Stimulated activated CD8-positive, alpha-beta memory T cell treated with anti-CD3 and anti-CD28 coated beads, Interleukin-12 subunit alpha, Interleukin-12 subunit beta, amount 100 ng/mL, for 24 hours (primary cell): ENCODE results near the gene HSD3B7.
"Not testable (repeated sequence)": the region's sequence is repeated elsewhere in the genome, so short reads cannot be mapped to it uniquely, and the experiment has no call there.

ENCODE experiments used
- DNase-seq: peaks from one replicate; pipeline ENCODE4 v3.0.0-alpha.2; 2020; ENCODE audit errors: extremely low read depth

HSD3B7 gene

DNA sequence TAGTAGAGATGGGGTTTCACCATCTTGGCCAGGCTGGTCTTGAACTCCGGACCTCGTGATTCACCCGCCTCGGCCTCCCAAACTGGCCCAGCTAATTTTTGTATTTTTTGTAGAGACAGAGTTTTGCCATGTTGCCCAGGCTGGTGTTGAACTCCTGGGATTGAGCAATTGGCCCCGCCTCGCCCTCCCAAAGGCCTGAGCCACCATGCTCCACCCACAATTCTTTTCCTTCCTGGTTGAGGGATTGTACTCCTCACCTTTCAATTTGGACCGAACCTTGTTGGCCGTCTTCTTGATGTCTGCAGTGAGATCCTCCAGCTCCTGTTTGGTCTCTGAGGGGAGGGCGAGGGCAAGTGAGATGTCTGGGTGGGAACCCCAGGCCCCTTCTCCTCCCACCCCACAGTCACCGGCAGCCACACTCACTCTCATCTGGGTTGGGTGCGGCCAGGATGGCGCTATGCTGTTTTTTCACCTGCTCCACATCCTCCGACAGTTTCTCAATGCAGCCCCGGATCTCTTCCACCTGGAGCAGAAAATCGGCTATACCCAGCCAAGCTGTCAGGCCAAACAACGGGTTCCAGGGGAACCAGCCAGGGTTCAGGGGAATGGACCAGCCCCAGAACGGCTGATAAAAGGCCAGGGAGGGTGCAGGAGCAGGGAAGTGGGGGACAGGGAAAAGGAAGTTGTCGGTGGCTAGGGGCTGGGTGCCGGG is 15.8 kb downstream of the HSD3B7 start:
- no peak for DNase-seq

- DNase-seq: no peak
Measured at GRCh38 chr16:31001507-31002249, 16.7 kb downstream of the HSD3B7 start.

GRCh38 chr16:31002250-31002700 is 17.3 kb downstream of the HSD3B7 start:
- DNase-seq: no peak

GRCh38 chr16:31002862-31003341 is 17.9 kb downstream of the HSD3B7 start:
- no peak for DNase-seq

- DNase-seq: no peak
Measured at GRCh38 chr16:31003744-31004143, 18.7 kb downstream of the HSD3B7 start.

DNA sequence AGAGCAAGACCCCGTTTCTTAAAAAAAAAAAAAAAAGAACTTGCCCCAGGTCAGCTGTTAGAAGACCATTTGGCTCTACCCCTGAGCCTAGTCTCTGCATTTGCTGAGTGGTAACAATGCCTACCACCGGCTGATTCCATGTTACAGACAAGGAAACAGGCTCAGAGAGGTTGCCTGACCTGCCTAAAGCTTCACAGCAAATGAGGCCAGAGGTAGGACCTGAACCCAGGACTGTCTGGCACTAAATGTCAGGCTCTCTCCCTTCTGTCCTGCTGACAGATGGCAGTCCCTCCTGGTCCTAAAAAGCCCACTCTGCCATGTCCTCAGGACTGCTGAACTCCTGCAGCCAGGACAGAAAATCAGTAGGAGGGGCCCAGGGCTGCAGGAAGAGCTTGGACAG is 19.7 kb downstream of the HSD3B7 start:
- no peak for DNase-seq

GRCh38 chr16:31005350-31006085 is 20.5 kb downstream of the HSD3B7 start:
- no peak for DNase-seq

DNA sequence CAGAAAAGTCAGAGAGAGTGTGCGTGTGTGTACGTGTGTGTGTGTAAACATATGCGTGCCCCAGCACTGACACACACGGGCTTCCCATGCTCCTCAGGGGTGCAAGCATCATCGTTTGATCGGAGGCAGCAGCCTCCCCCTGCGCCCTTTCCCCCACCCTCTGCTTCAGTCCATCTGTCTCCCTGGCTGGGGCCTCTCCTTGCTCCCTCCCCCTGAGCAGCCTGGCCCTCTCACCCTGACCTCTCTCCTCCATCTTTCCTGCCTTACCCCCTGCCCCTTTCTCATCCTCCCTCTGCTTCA is 21.0 kb downstream of the HSD3B7 start:
- DNase-seq: no peak

- no peak for DNase-seq
Measured at GRCh38 chr16:31006589-31006988, 21.6 kb downstream of the HSD3B7 start.

DNA sequence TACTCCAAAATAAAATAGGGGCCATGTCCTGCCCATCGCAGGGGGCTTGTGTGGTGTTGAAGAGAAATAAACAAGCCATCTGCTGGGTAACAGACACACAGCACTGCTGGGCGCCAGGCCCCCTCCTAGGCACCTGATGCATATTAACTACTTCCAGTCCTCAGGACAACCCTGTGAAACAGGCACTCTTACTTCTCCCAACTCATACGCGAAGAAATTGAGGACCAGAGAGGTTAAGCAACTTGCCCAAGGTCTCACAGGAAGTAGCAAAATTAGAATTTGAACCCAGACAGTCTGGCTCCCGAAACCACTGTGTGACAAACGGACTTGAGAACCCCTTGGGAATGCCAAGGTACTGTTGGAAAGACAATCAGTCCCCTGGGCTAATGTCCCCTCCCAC is 22.7 kb downstream of the HSD3B7 start:
- no peak for DNase-seq

DNA sequence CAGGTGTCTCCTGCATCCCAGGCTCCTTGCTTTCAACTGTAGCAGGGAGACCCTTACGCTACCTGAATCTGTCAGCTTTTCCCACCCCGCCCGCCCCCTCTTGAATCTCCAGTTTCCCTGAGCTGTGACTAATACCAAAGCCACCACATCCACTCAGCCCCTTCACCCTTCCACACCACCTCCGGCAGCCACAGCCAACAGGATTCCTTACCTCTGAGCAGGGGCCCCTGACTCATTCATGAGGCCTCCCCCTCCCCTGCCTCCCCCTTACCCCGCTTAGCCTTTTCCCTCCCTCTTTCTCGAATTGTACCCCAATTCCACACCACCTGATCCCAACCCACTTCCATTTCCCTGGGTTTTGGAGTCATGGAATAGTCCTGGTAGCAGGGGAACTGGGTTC is 23.1 kb downstream of the HSD3B7 start:
- DNase-seq: no peak

- DNase-seq: no peak
Measured at GRCh38 chr16:31008551-31008950, 23.5 kb downstream of the HSD3B7 start.

DNA sequence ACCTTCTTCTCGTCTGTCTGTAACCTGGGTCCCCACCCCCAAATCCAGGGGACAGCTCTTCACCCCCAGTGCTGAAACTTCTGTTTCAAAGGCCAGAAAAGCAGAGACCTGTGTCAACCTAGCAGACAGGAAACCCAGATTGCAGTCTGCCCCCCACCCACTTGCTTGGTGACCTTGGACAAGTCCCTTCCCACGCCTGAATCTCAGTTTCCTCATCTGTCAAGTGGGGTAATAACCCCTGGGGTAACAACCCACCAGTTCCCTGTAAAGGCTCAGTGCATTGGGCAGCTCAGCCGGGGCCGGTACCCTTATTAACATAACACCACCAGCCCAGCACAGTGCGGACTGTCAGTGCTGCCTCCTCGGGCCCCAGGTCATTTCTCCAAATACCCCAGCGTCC is 24.1 kb downstream of the HSD3B7 start:
- DNase-seq: no peak

- DNase-seq: no peak
Measured at GRCh38 chr16:31009894-31010584, 25.0 kb downstream of the HSD3B7 start.

DNA sequence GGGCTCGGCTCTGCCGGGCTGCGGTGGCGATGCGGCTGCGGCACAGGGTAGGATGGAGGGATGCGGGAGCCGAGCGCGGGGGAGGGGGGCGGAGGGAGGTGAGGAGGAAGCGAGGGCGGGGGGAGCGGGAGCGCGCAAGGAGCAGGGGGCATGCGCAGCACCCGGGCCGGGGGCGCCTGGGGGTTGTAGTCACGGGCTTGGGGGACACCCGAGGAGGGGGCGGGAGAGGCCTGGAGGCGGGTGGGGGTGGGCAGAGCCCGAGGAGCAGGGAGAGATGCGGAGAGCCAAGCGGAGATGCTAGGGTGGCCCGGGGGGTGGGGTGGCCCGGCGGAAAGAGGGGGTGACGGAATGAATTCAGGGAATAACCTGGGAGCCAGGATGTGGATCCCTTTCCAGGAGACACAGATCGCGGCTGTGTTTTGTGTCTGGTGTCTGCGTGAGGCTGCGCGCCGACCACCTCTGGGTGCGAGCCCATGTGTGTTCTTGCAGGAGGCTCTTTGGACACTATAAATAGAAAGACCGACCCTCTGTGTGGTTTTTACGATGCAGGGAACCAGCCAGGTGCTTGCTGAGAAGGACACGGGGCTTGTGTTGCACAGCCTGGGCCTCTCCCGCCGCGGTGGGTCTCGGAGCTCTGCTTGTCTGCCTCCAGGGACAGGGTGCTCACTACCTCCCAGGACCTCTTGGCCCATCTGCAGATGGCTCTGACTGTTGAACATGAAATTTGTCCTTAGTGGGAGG is 25.7 kb downstream of the HSD3B7 start, which contains the start of gene STX1B:
Gene STX1B (minus strand): TSS at position 54 of the 741 bp plus-strand sequence. CDS start 242 bp downstream, outside the sequence.
- DNase-seq: no peak

DNA sequence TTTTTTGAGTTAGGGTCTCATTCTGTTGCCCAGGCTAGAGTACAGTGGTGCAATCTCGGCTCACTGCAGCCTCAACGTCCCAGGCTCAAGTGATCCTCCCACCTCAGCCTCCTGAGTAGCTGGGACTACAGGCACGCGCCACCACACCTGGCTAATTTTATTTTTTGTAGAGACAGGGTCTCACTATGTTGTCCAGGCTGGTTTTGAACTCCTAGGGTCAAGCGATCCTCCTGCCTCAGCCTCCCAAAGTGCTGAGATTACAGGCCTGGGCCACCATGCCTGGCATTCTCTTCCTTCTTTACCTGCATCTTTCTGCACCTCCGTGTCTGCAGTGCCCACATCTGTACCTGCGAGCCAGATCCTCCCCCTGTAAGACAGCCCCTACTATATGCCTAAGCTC is 26.8 kb downstream of the HSD3B7 start:
- not testable (repeated sequence) for DNase-seq

DNA sequence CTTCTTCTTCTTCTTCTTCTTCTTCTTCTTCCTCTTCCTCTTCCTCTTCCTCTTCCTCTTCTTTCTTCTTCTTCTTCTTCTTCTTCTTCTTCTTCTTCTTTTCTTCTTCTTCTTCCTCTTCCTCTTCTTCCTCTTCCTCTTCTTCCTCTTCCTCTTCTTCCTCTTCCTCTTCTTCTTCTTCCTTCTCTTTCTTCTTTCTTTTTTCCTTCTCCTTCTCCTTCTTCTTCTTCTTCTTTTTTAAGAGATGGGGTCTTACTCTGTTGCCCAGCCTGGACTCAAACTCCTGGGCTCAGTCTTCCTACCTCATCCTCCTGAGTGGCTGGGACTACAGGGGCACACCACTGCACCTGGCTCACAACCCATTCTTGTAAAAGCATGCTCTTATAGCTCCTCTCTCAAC is 28.3 kb downstream of the HSD3B7 start:
- DNase-seq: not testable (repeated sequence)

- no peak for DNase-seq
Measured at GRCh38 chr16:31016018-31016417, 31.0 kb downstream of the HSD3B7 start.

GRCh38 chr16:31017756-31018155 is 32.7 kb downstream of the HSD3B7 start:
- DNase-seq: not testable (repeated sequence)

DNA sequence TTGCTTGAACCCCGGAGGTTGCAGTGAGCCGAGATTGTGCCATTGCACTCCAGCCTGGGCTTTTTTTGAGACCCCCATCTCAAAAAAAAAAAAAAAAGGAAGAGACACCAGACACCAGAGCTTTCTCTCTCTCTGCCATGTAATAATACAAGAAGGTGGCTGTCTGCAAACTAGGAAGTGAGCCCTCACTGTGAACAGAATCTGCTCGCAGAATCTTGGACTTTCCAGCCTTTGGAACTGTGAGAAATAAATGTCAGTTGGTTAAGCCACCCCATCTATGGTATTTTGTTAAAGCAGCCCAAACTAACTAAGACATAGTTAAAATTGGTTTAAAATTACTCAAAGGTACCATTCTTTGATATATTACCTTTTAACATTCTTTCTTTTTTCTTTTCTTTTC is 35.5 kb downstream of the HSD3B7 start:
- no peak for DNase-seq

DNA sequence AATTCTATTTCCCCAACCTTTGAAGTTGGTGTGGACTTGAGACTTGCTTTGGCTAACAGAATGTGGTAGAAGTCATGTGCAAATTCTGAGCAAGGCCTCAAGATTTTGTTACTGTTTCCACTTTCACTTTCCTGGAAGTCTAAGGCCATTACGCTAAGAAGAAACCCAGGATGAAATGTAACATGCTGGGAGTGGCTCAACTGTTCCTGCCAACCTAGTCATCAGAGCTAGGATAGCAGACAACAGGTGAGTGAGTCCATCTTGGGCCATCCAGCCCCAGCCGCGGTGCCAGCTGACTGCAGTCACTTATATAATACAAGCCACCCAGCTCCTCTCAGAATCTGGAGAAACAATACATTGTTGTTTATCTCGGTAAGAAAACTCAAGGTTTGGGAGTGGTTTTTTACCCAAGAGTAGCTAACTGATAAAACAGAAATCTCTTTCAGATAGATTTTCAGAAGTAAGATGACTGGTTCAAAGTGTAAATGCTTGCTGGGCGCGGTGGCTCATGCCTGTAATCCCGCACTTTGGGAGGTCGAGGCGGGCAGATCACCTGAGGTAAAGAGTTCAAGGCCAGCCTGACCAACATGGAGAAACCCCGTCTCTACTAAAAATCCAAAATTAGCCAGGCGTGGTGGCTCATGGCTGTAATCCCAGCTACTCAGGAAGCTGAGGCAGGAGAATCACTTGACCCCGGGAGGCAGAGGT is 37.7 kb downstream of the HSD3B7 start:
- no peak for DNase-seq
